Measurements from ENCODE around the gene CCNY.

GRCh38 chr10:35347121-35347562 is 10.8 kb downstream of the CCNY start:
- TF ChIP-seq CTCF (conservative IDR thresholded peaks at IDR 0.05; ENCODE audit: low read depth, low read length) (no peak), BHLHE40 (IDR thresholded peaks at IDR 0.05; ENCODE audit: low read depth, low read length) (no peak), POLR2A (IDR thresholded peaks at IDR 0.05; ENCODE audit: low read depth, low read length) (no peak), RAD21 (IDR thresholded peaks at IDR 0.05; ENCODE audit: low read length) (no peak), SMC3 (IDR thresholded peaks at IDR 0.05; ENCODE audit: low read depth, low read length) (no peak), MXI1 (IDR thresholded peaks at IDR 0.05; ENCODE audit: borderline replicate concordance, low read depth, low read length) (no peak), RFX5 (IDR thresholded peaks at IDR 0.05; ENCODE audit: low read depth, low read length) (no peak), MAFK (IDR thresholded peaks at IDR 0.05; ENCODE audit: low read depth, low read length) (no peak), ELK1 (IDR thresholded peaks at IDR 0.05; ENCODE audit: borderline replicate concordance, low read depth, low read length) (no peak), MAZ (IDR thresholded peaks at IDR 0.05; ENCODE audit: borderline replicate concordance, low read depth, low read length) (no peak), RCOR1 (IDR thresholded peaks at IDR 0.05; ENCODE audit: insufficient replicate concordance, low read length) (no peak)
